Measurements from ENCODE around the gene GABBR2.

DNA sequence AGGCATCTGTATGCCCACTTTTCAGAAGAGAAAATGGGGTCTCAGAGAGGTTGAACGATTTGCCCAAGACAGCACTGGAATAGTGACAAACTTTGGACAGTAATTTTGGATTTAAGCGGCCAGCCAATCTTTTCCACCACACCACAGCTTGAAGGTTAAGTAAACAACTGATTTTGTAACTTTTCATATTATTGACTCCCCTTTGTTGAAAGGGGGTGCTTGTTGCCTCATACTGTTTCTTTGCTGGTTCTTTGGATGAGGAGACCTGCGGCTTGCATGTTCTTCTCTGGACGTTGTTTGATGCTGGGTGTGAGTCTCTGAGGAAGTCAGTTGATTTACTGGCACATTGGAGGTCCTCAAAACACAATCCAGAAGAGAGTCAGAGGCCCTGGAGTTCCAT, 11.7 kb upstream of the GABBR2 start:
- TF ChIP-seq, protein P1, sequence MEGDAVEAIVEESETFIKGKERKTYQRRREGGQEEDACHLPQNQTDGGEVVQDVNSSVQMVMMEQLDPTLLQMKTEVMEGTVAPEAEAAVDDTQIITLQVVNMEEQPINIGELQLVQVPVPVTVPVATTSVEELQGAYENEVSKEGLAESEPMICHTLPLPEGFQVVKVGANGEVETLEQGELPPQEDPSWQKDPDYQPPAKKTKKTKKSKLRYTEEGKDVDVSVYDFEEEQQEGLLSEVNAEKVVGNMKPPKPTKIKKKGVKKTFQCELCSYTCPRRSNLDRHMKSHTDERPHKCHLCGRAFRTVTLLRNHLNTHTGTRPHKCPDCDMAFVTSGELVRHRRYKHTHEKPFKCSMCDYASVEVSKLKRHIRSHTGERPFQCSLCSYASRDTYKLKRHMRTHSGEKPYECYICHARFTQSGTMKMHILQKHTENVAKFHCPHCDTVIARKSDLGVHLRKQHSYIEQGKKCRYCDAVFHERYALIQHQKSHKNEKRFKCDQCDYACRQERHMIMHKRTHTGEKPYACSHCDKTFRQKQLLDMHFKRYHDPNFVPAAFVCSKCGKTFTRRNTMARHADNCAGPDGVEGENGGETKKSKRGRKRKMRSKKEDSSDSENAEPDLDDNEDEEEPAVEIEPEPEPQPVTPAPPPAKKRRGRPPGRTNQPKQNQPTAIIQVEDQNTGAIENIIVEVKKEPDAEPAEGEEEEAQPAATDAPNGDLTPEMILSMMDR (conservative IDR thresholded peaks at IDR 0.05), result no peak
- no peak for TF ChIP-seq ZFX (IDR thresholded peaks at IDR 0.05)
